AML-193 (cell line): ENCODE results near the gene SVIL.

Source experiments
- DNase-seq, 2 experiments: peaks; one replicate each; lab custom pipeline; 2025; lab: John Stamatoyannopoulos, UW

Gene SVIL, protein sequence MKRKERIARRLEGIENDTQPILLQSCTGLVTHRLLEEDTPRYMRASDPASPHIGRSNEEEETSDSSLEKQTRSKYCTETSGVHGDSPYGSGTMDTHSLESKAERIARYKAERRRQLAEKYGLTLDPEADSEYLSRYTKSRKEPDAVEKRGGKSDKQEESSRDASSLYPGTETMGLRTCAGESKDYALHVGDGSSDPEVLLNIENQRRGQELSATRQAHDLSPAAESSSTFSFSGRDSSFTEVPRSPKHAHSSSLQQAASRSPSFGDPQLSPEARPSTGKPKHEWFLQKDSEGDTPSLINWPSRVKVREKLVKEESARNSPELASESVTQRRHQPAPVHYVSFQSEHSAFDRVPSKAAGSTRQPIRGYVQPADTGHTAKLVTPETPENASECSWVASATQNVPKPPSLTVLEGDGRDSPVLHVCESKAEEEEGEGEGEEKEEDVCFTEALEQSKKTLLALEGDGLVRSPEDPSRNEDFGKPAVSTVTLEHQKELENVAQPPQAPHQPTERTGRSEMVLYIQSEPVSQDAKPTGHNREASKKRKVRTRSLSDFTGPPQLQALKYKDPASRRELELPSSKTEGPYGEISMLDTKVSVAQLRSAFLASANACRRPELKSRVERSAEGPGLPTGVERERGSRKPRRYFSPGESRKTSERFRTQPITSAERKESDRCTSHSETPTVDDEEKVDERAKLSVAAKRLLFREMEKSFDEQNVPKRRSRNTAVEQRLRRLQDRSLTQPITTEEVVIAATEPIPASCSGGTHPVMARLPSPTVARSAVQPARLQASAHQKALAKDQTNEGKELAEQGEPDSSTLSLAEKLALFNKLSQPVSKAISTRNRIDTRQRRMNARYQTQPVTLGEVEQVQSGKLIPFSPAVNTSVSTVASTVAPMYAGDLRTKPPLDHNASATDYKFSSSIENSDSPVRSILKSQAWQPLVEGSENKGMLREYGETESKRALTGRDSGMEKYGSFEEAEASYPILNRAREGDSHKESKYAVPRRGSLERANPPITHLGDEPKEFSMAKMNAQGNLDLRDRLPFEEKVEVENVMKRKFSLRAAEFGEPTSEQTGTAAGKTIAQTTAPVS (N-terminal part only)

DNA sequence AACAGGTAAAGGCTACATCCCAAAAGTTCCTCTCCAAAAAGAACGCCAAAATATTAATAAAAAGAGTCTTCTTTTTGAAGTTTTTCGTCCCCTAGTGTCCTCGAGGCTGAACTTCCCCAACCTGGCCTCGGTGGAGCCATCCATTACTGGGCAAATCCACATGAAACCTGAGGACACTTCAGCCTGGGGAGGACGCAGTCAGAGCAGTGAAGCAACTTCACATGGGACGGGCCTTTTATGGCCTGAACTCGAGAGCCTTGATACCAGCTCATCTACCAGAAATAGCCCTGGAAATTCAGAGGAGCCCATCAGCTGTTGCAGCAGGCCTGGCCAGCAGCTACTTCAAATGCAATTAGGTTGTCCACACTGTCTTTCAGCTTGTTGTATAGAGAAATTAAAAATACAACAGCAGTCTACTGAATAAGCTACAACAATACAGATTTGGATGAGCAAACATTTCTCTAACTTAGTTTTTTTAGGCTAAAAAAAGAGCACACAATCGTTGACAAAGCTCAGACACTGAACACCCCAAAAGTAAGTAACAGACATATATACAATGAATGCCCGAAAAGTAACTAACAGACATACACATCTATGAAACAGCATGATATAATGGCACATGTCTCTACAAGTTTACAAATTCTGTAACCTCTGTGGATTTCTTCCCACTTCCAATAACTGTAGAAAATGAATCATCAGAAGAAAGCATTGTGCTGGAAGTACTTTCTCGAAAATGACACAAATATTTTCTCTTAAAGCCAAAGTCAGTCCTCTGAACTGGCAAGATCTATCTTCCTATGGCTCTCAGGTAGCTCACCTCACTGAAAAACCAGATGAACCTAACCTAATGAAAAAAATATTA, at the start of gene SVIL:
TSS of gene SVIL (minus strand) at position 208 of the 862 bp plus-strand sequence. CDS start 79,913 bp downstream, outside the sequence.
- no peak for DNase-seq

DNA sequence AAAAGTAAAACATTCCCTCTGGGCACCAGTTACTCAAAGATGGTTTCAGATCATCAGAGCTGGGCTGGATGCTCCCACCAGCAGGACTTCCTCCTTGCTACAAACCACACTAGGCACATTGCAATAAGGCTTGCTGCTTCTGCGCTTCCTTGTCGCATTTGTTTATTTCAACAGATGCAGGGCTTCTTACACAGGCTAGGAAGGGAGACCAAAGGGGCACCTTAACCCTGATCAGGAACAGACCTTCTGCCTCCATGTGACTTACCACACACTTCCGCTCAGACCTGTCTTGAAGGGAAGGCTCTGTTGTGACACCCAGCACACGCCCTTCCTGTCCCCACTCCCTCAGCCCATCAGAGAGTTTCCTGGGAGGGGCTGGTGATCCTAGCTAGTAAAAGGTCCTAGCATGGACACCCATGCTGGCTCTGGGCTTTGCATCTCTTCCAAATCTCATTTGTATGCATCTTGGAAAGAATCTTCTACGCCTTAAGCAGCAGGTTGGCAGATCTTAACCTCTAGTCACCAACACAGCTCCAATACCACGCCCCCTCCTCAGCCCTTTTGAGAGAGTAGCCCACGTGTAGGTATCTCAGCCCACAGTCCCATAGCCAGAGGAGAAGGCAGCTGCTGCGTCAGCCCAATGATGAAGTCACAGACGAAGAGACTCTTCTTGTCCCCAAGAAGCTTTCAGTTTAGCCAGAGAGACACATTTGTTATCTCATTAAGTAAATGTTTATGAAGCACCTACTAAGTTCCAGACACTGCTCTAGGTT, 47.1 kb upstream of the SVIL start:
- peak; percentile 99 for DNase-seq

GRCh38 chr10:29680091-29680490, 45.3 kb upstream of the SVIL start:
- DNase-seq = no peak

- DNase-seq = no peak
Measured at GRCh38 chr10:29676732-29677131, 42.0 kb upstream of the SVIL start.

DNA sequence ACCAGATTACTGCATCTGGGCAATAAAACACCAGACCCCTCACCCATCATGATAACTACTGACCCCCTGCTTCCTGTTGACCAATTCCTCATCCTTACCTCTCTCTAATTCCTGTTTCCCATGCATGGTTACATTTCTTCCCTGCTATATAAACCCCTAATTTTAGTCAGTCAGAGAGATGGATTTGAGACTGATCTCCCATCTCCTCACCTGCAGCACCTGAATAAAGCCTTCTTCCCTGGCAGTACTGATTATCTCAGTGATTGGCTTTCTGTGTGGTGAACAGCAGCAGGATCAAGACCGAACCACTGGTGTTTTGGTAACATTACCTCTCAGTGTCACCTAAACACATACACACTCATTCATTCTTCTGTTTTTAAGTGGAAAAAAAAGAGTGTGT, 41.2 kb upstream of the SVIL start:
- DNase-seq = no peak

DNA sequence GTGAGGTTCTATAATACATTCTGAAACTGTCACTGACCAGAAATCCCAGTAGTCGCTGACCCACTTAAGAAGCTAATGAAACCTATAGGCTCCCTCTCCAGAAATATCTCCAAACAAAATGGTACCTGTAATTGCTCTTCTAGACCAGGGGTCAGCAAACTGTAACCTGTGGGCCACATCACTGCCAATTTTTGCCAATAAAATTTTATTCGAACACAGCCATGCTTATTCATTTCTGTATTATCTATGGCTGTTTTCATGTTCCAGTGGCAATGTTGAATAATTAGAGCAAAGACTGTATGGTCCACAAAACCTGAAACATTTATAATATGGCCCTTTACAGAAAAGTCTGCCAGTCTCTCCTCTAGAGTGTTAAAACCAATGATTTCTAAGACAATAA, 37.2 kb upstream of the SVIL start:
- no peak for DNase-seq

- DNase-seq = no peak
Measured at GRCh38 chr10:29671228-29671780, 36.5 kb upstream of the SVIL start.

DNA sequence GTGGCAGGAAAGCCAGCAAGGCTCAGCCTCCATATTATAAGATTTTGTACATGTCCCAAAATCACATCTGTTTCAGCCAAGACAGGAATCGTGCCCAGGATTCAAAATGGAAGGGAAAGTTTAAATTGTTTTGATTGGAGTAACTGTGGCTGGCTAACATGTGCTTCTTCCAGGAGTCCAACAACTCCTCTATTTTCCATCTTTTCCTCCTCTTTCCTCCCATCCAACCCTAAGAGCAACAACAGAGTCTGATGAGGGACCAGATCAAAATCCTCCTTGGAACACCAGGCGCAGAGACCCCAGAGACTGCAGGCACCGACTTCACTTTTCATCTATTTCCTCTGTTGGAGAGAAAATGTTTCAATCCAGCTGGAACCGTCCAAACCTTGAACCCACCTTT, 36.0 kb upstream of the SVIL start:
- no peak for DNase-seq

DNA sequence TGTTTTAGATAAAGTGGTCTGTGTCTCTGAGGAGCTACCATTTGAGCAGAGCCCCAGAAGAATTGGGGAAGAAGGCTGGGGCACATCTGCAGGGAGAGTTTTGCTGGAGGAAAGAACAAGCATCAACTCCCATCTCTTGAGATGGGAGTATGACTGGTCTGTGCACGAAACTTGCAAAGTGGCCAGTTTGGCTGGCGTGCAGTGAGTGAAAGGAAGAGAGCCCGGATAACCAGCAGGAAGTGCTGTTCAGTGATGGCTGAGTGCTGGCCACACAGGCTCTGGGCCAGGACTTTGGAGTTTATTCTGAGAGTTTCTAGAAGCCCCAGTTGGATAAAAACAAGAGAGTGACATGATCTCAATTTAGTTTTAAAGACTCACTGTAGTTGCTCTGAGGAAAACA, 34.4 kb upstream of the SVIL start:
- DNase-seq = no peak

GRCh38 chr10:29668628-29669027, 33.9 kb upstream of the SVIL start:
- DNase-seq = no peak

GRCh38 chr10:29667191-29667590, 32.4 kb upstream of the SVIL start:
- no peak for DNase-seq

- no peak for DNase-seq
Measured at GRCh38 chr10:29666201-29666600, 31.4 kb upstream of the SVIL start.

DNA sequence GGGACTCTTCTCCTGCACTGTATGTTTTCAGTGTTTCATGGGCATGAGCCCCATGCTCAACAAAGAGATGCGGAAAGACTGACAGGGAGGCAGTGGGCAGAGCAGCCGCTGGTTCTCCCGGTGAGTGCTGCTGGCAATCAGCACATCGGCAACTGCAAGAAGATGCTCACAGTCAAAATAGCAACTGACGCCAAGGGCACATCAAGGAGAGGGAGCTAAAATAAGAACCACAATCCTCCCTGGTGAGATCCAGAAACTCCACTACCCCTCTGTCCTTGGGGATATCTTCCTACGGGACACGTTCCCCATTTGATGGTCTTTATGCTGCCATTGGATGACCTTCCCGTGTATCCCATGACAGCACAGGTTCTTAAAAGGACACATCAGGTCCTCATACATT, 28.9 kb upstream of the SVIL start:
- DNase-seq = no peak

DNA sequence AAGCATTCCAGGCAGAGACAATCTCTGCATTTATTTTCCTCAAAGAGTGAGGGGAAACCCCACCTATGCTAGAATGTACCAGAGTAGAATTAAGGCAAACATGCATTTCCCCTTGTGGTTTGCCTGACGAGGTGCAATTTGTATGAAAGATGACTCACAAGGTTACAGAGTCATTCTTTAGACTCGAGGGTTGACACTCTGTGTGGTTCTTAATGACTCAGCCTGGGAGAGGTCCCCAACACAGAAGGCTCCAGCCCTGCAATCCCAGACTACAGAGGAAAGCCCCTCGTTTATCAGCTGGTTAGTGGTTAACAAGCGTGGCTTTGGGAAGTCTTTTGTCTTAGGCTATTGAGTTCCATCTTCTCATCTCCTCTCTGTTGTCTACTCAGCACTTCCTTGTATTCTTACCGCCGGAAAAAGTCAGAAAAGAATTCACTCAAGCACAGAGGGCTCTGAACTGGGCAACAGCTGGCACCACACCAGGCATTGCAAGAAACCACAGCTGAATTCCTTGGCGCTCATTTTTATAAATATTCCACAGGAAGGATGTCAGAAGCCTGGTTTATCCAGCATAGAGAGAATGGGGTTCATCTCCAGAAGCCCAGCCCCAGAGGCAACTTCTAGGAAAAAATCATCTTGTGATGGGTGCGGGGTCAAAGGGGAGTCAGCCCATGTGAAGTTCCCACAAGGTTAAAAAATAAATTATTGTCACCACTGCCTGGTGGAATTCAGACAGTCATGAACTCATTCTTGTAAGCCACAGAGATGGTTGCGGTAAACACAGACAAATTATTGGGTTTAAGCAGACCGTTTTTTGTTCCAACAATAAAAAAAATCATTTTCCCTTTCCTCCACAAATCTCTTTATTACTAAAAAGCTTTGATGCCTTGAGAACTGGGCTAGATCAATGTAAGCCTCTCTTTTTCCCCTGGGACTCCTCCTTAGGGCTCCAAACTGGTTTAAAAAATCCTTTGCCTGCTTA, 24.5 kb upstream of the SVIL start:
- peak; percentile 56 to 82 for DNase-seq

DNA sequence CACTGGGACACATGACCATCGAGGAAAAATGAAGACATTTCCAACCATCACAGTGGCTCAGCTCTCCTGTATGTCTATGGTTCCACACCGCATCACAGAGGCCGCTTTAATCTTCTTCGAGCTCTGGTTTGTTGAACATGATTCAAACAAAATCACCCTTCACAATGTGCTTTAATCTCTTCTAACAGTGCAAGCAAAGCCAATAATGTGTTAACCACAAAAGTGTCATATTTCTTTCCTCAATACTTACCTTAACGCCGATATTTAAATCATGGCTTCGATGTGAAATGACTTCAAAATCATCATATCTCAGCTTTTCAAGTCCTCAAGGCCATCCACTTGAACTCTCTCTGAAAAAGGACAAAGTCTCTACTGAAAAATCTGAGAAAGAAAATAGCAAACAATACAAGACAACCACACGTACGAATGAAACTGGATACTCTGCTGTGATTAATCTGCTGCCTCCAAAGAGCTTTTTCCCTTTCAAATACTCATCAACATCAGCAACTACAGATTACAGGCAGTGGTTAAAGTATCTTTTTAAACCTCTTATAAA, 23.0 kb upstream of the SVIL start:
- no peak for DNase-seq

DNA sequence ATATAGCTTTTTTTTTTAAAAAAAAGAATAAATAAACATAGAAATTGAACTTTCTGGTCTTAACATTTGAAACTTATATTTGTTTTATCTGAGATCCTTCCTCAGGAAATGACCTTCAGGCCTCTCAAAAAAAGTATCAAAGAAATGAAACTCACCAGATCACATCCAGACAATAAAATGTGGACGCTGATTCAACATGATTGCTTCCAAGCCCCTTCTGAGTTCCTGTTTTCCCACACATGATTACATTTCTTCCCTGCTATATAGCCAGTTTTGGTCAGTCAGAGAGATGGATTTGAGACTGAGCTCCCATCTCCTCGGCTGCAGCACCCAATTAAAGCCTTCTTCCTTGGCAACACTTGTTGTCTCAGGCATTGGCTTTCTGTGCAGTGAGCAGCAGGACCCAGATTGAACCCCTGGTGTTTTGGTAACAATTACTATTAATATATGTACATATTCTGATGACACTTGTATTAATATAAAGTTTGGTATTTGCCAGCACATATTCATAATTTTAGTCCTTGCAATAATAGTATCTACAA, 21.8 kb upstream of the SVIL start:
- no peak for DNase-seq

- no peak for DNase-seq
Measured at GRCh38 chr10:29652192-29652591, 17.4 kb upstream of the SVIL start.

DNA sequence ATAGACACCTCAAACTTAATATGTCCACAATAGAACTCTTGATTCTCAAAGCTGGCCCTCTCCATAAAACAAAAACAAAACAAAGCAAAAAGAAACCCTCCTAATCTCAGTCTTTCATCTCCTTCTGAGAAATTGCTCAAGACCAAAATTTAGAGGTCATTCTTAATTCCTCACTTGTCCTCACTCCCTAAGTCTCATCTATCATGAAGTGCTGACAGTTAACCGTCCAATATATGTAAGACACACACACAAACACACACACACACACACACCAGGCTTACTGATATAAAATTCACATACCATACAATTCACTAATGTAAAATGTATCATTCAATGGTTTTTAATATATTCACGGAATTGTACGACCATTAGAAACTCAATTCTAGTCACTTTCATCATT, 17.0 kb upstream of the SVIL start:
- no peak for DNase-seq

DNA sequence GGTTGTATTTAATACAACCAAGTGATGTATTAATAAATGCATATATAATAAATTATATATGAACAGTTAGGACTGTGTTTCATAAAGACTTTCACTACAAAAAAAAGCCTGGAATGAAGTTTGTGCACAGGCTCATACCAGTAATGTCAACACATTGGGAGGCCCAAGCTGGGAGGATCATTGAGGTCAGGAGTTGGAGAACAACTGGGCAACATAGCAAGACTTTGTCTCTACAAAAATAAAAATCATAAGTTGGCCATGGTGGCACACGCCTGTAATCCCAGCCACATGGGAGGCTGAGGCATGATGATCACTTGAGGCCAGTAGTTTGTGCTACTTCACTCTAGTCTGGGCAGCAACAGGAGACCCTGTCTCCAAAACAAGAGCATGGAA, 15.8 kb upstream of the SVIL start:
- DNase-seq = no peak
